OCI-LY7 (cell line): ENCODE measurements around the gene SH3PXD2A. TPM values are rescaled to one million over a fixed set of nuclear protein-coding genes. Genes with fewer than 3 reads are reported as not detected.

ENCODE experiments used
- BruUV-seq: library from RNA; stranded (reverse); fragments of 400-500 nt; replicated peaks from 2 replicates; lab custom pipeline; 2021; lab: Mats Ljungman, UMichigan
- CTCF ChIA-PET: fragments of 300-600 bp; sonication (Branson Sonifier 250); formaldehyde crosslinking; loops from one replicate; lab custom pipeline; 2022; ENCODE audit warnings: antibody characterized with exemption; ENCODE audit not compliant: unreplicated experiment; lab: Charles Lee
- POLR2A ChIA-PET: fragments of 300-600 bp; sonication (Branson Sonifier 250); formaldehyde crosslinking; loops from one replicate; lab custom pipeline; 2022; ENCODE audit warnings: antibody characterized with exemption; lab: Charles Lee
- DNase-seq: peaks from one replicate; pipeline ENCODE4 v3.0.0-alpha.2; 2015; ENCODE audit warnings: low spot score
- H2AFZ ChIP-seq: fragments of 200-600 bp; sonication (generic), shearing (Covaris generic); 2 replicates; pipeline ENCODE4 v1.6.1; 2014; ENCODE audit warnings: mild to moderate bottlenecking, antibody characterized with exemption, low read length, moderate library complexity
- H3K27ac ChIP-seq: fragments of 200-600 bp; sonication (generic); 2 replicates; pipeline ENCODE4 v1.5.1; 2014; ENCODE audit warnings: mixed run types, low read depth, mild to moderate bottlenecking, moderate library complexity, low read length, inconsistent platforms; ENCODE audit not compliant: poor library complexity, severe bottlenecking
- H3K36me3 ChIP-seq: fragments of 200-600 bp; sonication (generic); 2 replicates; pipeline ENCODE4 v1.6.1; 2014; ENCODE audit warnings: mild to moderate bottlenecking, antibody characterized with exemption, low read length, moderate library complexity, mixed read lengths; ENCODE audit not compliant: insufficient read depth
- H3K4me1 ChIP-seq: fragments of 200-600 bp; sonication (generic); 2 replicates; pipeline ENCODE4 v1.5.1; 2014; ENCODE audit warnings: mild to moderate bottlenecking, low read length; ENCODE audit not compliant: insufficient read depth, poor library complexity, severe bottlenecking
- H3K4me2 ChIP-seq: fragments of 200-600 bp; sonication (generic); 2 replicates; pipeline ENCODE4 v1.6.1; 2014; ENCODE audit warnings: mild to moderate bottlenecking, low read length
- H3K4me3 ChIP-seq: fragments of 200-600 bp; sonication (generic); 2 replicates; pipeline ENCODE4 v1.5.1; 2014; ENCODE audit warnings: mild to moderate bottlenecking, low read depth, low read length; ENCODE audit not compliant: poor library complexity, severe bottlenecking
- H3K79me2 ChIP-seq: fragments of 200-600 bp; sonication (generic); 2 replicates; pipeline ENCODE4 v1.6.1; 2016; ENCODE audit warnings: low read depth, mild to moderate bottlenecking, low read length, moderate library complexity, mixed read lengths; ENCODE audit not compliant: insufficient read depth
- H3K9me2 ChIP-seq: fragments of 200-600 bp; sonication (generic); 2 replicates; pipeline ENCODE4 v1.6.1; 2016; ENCODE audit warnings: mild to moderate bottlenecking, low read length, mixed read lengths; ENCODE audit not compliant: insufficient read depth
- H3K9me3 ChIP-seq: fragments of 200-600 bp; sonication (generic); 2 replicates; pipeline ENCODE4 v1.6.1; 2014; ENCODE audit warnings: mild to moderate bottlenecking, mixed run types, low read length, mixed read lengths
- H4K20me1 ChIP-seq: fragments of 200-600 bp; sonication (generic); 2 replicates; pipeline ENCODE4 v1.6.1; 2014; ENCODE audit warnings: mild to moderate bottlenecking, antibody characterized with exemption, low read length, moderate library complexity, mixed read lengths; ENCODE audit not compliant: insufficient read depth
- CTCF ChIP-seq: fragments of 200-600 bp; sonication (generic); conservative IDR thresholded peaks from 2 replicates; pipeline ENCODE4 v1.5.1; 2014; ENCODE audit warnings: mild to moderate bottlenecking, antibody characterized with exemption, low read length, moderate library complexity, mixed read lengths
- EZH2phosphoT487 ChIP-seq: fragments of 200-600 bp; sonication (generic); IDR thresholded peaks from 2 replicates; pipeline ENCODE4 v1.6.1; 2018; ENCODE audit warnings: low read depth, borderline replicate concordance, mild to moderate bottlenecking, mixed run types, antibody characterized with exemption, low read length, moderate library complexity, mixed read lengths
- intact Hi-C: fragments of 100-400 bp; cut with micrococcal nuclease; formaldehyde crosslinking; loops from one replicate; pipeline ENCODE4 v1.10.0; 2022; ENCODE audit not compliant: unreplicated experiment
- total RNA-seq, 2 experiments: library from RNA; depleted of rRNA in 1 of 2; stranded (reverse); fragments of >200 nt in 1 of 2; shearing (Covaris generic) in 1 of 2; gene quantifications; 2 replicates each; pipeline ENCODE4 v1.2.3, GENCODE V29; 2014 to 2022

The SH3PXD2A gene
- total RNA-seq, 2 experiments from 2014 or later: 0.85 to 5.9 TPM

- H3K9me2 ChIP-seq: no peaks in the 10 kb centered on the region
Observed at GRCh38 chr10:103793429-103793828, 61.9 kb downstream of the SH3PXD2A start.

GRCh38 chr10:103792547-103792946 lies 62.8 kb downstream of the SH3PXD2A start:
- no TSS peak for BruUV-seq
- intact Hi-C loops: no loop called here
- ChIA-PET CTCF (interaction anchor here (0.5 kb wide), 1 partner anchor 368 kb away, joined by 4 read pairs; no protein-coding TSS in a partner anchor), POLR2A (no interaction called here)
- no peaks in the 10 kb centered on the region for H3K36me3 ChIP-seq
- no peak overlapping the region for H3K27ac ChIP-seq
- no peak overlapping the region for H2AFZ ChIP-seq
- no peak for DNase-seq
- no peak overlapping the region for H3K4me2 ChIP-seq
- TF ChIP-seq EZH2phosphoT487 (no peak), CTCF (no peak)
- no peaks in the 10 kb centered on the region for H4K20me1 ChIP-seq
- no peaks in the 10 kb centered on the region for H3K79me2 ChIP-seq
- no peaks in the 10 kb centered on the region for H3K9me3 ChIP-seq
- H3K4me1 ChIP-seq: no peaks in the 10 kb centered on the region
- no peak overlapping the region for H3K4me3 ChIP-seq
- H3K9me2 ChIP-seq: no peaks in the 10 kb centered on the region

More at GRCh38 chr10:103793429-103793828, 61.9 kb downstream of the SH3PXD2A start:
- no TSS peak for BruUV-seq
- Histone ChIP-seq H4K20me1 (no peaks in the 10 kb centered on the region), H2AFZ (no peak overlapping the region), H3K79me2 (no peaks in the 10 kb centered on the region), H3K9me3 (no peaks in the 10 kb centered on the region), H3K4me2 (no peak overlapping the region), H3K4me1 (no peaks in the 10 kb centered on the region), H3K36me3 (no peaks in the 10 kb centered on the region), H3K27ac (no peak overlapping the region), H3K4me3 (no peak overlapping the region)
- intact Hi-C loops: no loop called here
- ChIA-PET CTCF (no interaction called here), POLR2A (no interaction called here)
- TF ChIP-seq CTCF (no peak), EZH2phosphoT487 (no peak)
- no peak for DNase-seq

GRCh38 chr10:103791858-103792257 lies 63.5 kb downstream of the SH3PXD2A start:
- Histone ChIP-seq H2AFZ (no peak overlapping the region), H3K27ac (no peak overlapping the region), H3K4me3 (no peak overlapping the region), H3K79me2 (no peaks in the 10 kb centered on the region), H3K4me1 (no peaks in the 10 kb centered on the region), H4K20me1 (no peaks in the 10 kb centered on the region), H3K36me3 (no peaks in the 10 kb centered on the region), H3K9me2 (no peaks in the 10 kb centered on the region), H3K4me2 (no peak overlapping the region), H3K9me3 (no peaks in the 10 kb centered on the region)
- CTCF ChIA-PET: no interaction called here
- intact Hi-C loops: no loop called here
- POLR2A ChIA-PET: no interaction called here
- TF ChIP-seq CTCF (no peak), EZH2phosphoT487 (no peak)
- no TSS peak for BruUV-seq
- no peak for DNase-seq
